ENCODE results near the gene SNX5.

SNX5 gene

GRCh38 chr20:17948442-17948841, 20.2 kb downstream of the SNX5 start:
- DNase-seq (ENCODE audit: low spot score) = no peak
- in situ Hi-C loops (cut with MboI; ENCODE audit: low sequenced_read_pairs, unreplicated experiment) = no loop called here
- TF ChIP-seq, protein P1, sequence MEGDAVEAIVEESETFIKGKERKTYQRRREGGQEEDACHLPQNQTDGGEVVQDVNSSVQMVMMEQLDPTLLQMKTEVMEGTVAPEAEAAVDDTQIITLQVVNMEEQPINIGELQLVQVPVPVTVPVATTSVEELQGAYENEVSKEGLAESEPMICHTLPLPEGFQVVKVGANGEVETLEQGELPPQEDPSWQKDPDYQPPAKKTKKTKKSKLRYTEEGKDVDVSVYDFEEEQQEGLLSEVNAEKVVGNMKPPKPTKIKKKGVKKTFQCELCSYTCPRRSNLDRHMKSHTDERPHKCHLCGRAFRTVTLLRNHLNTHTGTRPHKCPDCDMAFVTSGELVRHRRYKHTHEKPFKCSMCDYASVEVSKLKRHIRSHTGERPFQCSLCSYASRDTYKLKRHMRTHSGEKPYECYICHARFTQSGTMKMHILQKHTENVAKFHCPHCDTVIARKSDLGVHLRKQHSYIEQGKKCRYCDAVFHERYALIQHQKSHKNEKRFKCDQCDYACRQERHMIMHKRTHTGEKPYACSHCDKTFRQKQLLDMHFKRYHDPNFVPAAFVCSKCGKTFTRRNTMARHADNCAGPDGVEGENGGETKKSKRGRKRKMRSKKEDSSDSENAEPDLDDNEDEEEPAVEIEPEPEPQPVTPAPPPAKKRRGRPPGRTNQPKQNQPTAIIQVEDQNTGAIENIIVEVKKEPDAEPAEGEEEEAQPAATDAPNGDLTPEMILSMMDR (IDR thresholded peaks at IDR 0.05; ENCODE audit: borderline replicate concordance, control extremely low read depth, extremely low read depth, insufficient read depth, missing control alignments) = no peak

- no peak for DNase-seq (ENCODE audit: low spot score)
- in situ Hi-C loops (cut with MboI; ENCODE audit: low sequenced_read_pairs, unreplicated experiment) = no loop called here
- TF ChIP-seq, protein P1 (IDR thresholded peaks at IDR 0.05; ENCODE audit: borderline replicate concordance, control extremely low read depth, extremely low read depth, insufficient read depth, missing control alignments) = no peak
These were observed 21.1 kb downstream of the SNX5 start for GRCh38 chr20:17947474-17947815.

DNA sequence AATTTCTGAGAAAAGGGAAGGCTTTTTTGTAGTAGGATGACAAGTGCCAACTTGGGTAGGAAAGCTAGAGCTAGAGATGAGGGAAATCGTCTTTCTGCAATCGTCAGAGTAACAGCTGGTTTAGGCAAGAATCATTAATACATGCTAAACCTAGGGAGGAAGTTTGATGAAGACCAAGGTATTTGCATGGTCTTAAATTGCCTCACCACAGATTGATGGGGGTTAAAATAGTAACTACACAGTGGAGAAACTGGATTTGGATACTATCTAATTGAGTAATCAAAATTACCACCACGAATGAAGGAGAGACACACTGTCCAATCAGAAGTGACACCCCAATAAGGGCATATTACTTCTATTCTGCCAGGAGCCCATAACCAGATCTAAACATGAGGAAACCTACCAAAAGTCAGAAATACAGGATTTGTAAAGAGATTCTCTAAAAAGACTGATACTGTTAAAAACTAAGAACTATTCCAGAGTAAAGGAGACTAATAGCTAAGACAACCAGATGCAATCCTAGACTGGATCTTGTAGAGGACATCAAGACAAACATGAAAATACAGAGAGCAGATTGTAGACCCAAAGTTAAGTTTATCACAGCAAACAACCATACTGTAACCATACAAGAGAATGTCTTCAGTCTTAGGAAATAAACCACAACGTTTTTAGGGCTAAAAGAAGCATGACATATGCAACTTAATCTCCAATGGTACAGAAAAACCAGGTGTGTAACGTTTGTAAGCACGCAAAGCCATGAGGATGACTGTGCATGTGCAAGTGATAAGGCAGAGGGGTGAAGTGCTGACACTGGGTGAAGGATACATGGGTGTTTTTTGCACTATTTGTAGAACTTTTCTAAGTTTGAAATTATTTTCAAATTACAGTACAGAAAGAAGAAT, 21.8 kb downstream of the SNX5 start:
- no peak for DNase-seq (ENCODE audit: low spot score)
- in situ Hi-C loops (cut with MboI; ENCODE audit: low sequenced_read_pairs, unreplicated experiment) = no loop called here
- TF ChIP-seq, protein P1 (IDR thresholded peaks at IDR 0.05; ENCODE audit: borderline replicate concordance, control extremely low read depth, extremely low read depth, insufficient read depth, missing control alignments) = no peak

GRCh38 chr20:17946040-17946439, 22.6 kb downstream of the SNX5 start:
- in situ Hi-C loops (cut with MboI; ENCODE audit: low sequenced_read_pairs, unreplicated experiment) = no loop called here
- no peak for DNase-seq (ENCODE audit: low spot score)
- TF ChIP-seq, protein P1 (IDR thresholded peaks at IDR 0.05; ENCODE audit: borderline replicate concordance, control extremely low read depth, extremely low read depth, insufficient read depth, missing control alignments) = no peak

DNA sequence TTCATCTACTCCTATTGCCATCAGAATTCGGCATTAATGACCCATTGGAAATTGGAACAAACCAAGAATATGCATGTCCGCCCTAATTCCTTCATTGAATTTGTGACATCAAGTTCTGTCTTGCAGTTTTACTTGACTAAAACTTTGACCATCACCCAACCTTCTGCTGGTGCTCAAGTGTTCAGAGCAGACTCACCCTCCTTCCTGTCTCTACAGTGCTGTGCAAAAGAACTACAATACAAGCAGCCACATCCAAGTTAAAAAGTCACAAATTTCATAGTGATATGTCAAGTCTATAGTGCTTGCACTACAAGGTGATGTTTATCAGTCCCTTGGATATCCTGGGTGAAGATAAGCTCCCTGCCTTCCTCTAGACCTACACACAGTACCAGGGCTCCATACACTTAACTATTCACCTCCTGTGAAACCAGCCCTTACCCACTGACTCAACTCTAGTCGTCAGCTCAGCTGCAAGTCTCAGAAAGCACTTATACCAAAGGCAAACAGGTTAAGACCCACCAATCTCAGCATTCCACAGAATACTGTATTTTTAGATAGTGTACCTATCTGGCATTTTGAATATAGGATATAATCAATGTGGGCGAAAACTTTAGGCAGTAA, 23.6 kb downstream of the SNX5 start:
- TF ChIP-seq, protein P1 (IDR thresholded peaks at IDR 0.05; ENCODE audit: borderline replicate concordance, control extremely low read depth, extremely low read depth, insufficient read depth, missing control alignments) = no peak
- no peak for DNase-seq (ENCODE audit: low spot score)
- in situ Hi-C loops (cut with MboI; ENCODE audit: low sequenced_read_pairs, unreplicated experiment) = no loop called here

GRCh38 chr20:17943343-17943742, 25.3 kb downstream of the SNX5 start:
- DNase-seq (ENCODE audit: low spot score) = no peak
- in situ Hi-C loops (cut with MboI; ENCODE audit: low sequenced_read_pairs, unreplicated experiment) = no loop called here
- TF ChIP-seq, protein P1 (IDR thresholded peaks at IDR 0.05; ENCODE audit: borderline replicate concordance, control extremely low read depth, extremely low read depth, insufficient read depth, missing control alignments) = no peak

Data from GM13976 (cell line).